Activated T-helper 17 cell treated with anti-CD3 and anti-CD28 coated beads, Interleukin-2, amount 50 U/mL, for 72 hours (primary cell): ENCODE measurements around the gene CRISP2. TPM values are rescaled to one million over a fixed set of nuclear protein-coding genes. Genes with fewer than 3 reads are reported as not detected.
"Not testable (repeated sequence)": the region's sequence is repeated elsewhere in the genome, so short reads cannot be mapped to it uniquely, and the experiment has no call there.

Source experiments
- ATAC-seq: fragments of 150-1000 bp; cut with Tn5 transposase; replicated peaks from 2 replicates; pipeline ENCODE4 v1.10.0; 2021; ENCODE audit warnings: mild to moderate bottlenecking, moderate library complexity
- H3K27ac Mint-ChIP-seq: one replicate; pipeline ENCODE4 v1.8.0; 2022; ENCODE audit warnings: mixed read lengths
- H3K27me3 Mint-ChIP-seq: one replicate; pipeline ENCODE4 v1.8.0; 2022; ENCODE audit warnings: mixed read lengths
- H3K36me3 Mint-ChIP-seq: one replicate; pipeline ENCODE4 v1.8.0; 2022; ENCODE audit warnings: low read depth, mild to moderate bottlenecking, mixed read lengths
- H3K4me1 Mint-ChIP-seq: one replicate; pipeline ENCODE4 v1.8.0; 2022; ENCODE audit warnings: mixed read lengths
- H3K4me3 Mint-ChIP-seq: one replicate; pipeline ENCODE4 v1.8.0; 2022; ENCODE audit warnings: mild to moderate bottlenecking, mixed read lengths
- H3K9me3 Mint-ChIP-seq: one replicate; pipeline ENCODE4 v1.8.0; 2022; ENCODE audit warnings: mixed read lengths
- total RNA-seq, 2 donors: library from RNA; stranded (reverse); gene quantifications; one replicate each; pipeline ENCODE4 v1.2.3, GENCODE V29; 2022

CRISP2 gene
- not detected for total RNA-seq

- no peak within 1 kb of the TSS for H3K27ac Mint-ChIP-seq
- no peak within 1 kb of the TSS for H3K4me3 Mint-ChIP-seq
- H3K36me3 Mint-ChIP-seq: no peaks in the 10 kb centered on the region
- no peaks in the 10 kb centered on the region for H3K4me1 Mint-ChIP-seq
- no peaks in the 10 kb centered on the region for H3K27me3 Mint-ChIP-seq
- ATAC-seq: no peak
- H3K9me3 Mint-ChIP-seq: peaks cover 3% of the 10 kb centered on the region
Measured at GRCh38 chr6:49713346-49713745, at the start of gene CRISP2. Gene CRISP2, minus strand, starts transcription at chr6:49713543. Its CDS starts 4,347 bp downstream, at chr6:49709196.

- no peaks in the 10 kb centered on the region for H3K9me3 Mint-ChIP-seq
- ATAC-seq: no peak
- no peak within 1 kb of the TSS for H3K27ac Mint-ChIP-seq
- H3K4me1 Mint-ChIP-seq: no peaks in the 10 kb centered on the region
- no peaks in the 10 kb centered on the region for H3K36me3 Mint-ChIP-seq
- H3K27me3 Mint-ChIP-seq: no peaks in the 10 kb centered on the region
- no peak within 1 kb of the TSS for H3K4me3 Mint-ChIP-seq
Measured at GRCh38 chr6:49744259-49744658, 30.9 kb upstream of the CRISP2 start, which contains the start of gene CRISP3. Gene CRISP3, minus strand, starts transcription at chr6:49744388. Its CDS starts 21 bp downstream, at chr6:49744367.

- no peak overlapping the region for H3K27ac Mint-ChIP-seq
- no peaks in the 10 kb centered on the region for H3K4me1 Mint-ChIP-seq
- H3K9me3 Mint-ChIP-seq: no peaks in the 10 kb centered on the region
- ATAC-seq: no peak
- H3K27me3 Mint-ChIP-seq: no peaks in the 10 kb centered on the region
- H3K4me3 Mint-ChIP-seq: no peak overlapping the region
- no peaks in the 10 kb centered on the region for H3K36me3 Mint-ChIP-seq
Measured at GRCh38 chr6:49743429-49743828, 30.1 kb upstream of the CRISP2 start.

- H3K27me3 Mint-ChIP-seq: no peaks in the 10 kb centered on the region
- no peaks in the 10 kb centered on the region for H3K36me3 Mint-ChIP-seq
- H3K9me3 Mint-ChIP-seq: no peaks in the 10 kb centered on the region
- H3K4me3 Mint-ChIP-seq: no peak overlapping the region
- H3K4me1 Mint-ChIP-seq: no peaks in the 10 kb centered on the region
- no peak for ATAC-seq
- no peak overlapping the region for H3K27ac Mint-ChIP-seq
Measured at GRCh38 chr6:49739423-49739822, 26.1 kb upstream of the CRISP2 start.

GRCh38 chr6:49736017-49736508 lies 22.7 kb upstream of the CRISP2 start:
- Mint-ChIP-seq H3K27me3 (no peaks in the 10 kb centered on the region), H3K36me3 (no peaks in the 10 kb centered on the region), H3K9me3 (no peaks in the 10 kb centered on the region), H3K27ac (no peak overlapping the region), H3K4me3 (no peak overlapping the region), H3K4me1 (no peaks in the 10 kb centered on the region)
- ATAC-seq: no peak

GRCh38 chr6:49733680-49734079 lies 20.3 kb upstream of the CRISP2 start:
- Mint-ChIP-seq H3K27me3 (no peaks in the 10 kb centered on the region), H3K4me3 (no peak overlapping the region), H3K27ac (no peak overlapping the region), H3K36me3 (no peaks in the 10 kb centered on the region), H3K9me3 (no peaks in the 10 kb centered on the region), H3K4me1 (no peaks in the 10 kb centered on the region)
- ATAC-seq: no peak

GRCh38 chr6:49732781-49733180 lies 19.4 kb upstream of the CRISP2 start:
- ATAC-seq: no peak
- H3K36me3 Mint-ChIP-seq: no peaks in the 10 kb centered on the region
- H3K4me1 Mint-ChIP-seq: no peaks in the 10 kb centered on the region
- H3K27me3 Mint-ChIP-seq: no peaks in the 10 kb centered on the region
- no peaks in the 10 kb centered on the region for H3K9me3 Mint-ChIP-seq
- no peak overlapping the region for H3K4me3 Mint-ChIP-seq
- H3K27ac Mint-ChIP-seq: no peak overlapping the region

GRCh38 chr6:49730251-49730650 lies 16.9 kb upstream of the CRISP2 start:
- H3K27me3 Mint-ChIP-seq: no peaks in the 10 kb centered on the region
- no peak for ATAC-seq

GRCh38 chr6:49723917-49724316 lies 10.6 kb upstream of the CRISP2 start:
- H3K36me3 Mint-ChIP-seq, H3K4me3 Mint-ChIP-seq, ATAC-seq, H3K27me3 Mint-ChIP-seq, H3K4me1 Mint-ChIP-seq, H3K9me3 Mint-ChIP-seq, H3K27ac Mint-ChIP-seq: not testable (repeated sequence)

More at GRCh38 chr6:49730251-49730650, 16.9 kb upstream of the CRISP2 start:
- no peaks in the 10 kb centered on the region for H3K4me1 Mint-ChIP-seq
- no peaks in the 10 kb centered on the region for H3K36me3 Mint-ChIP-seq
- H3K27ac Mint-ChIP-seq: no peak overlapping the region
- peaks cover 9% of the 10 kb centered on the region for H3K9me3 Mint-ChIP-seq
- H3K4me3 Mint-ChIP-seq: no peak overlapping the region

GRCh38 chr6:49721297-49721696 lies 8.0 kb upstream of the CRISP2 start:
- Mint-ChIP-seq H3K4me1 (no peaks in the 10 kb centered on the region), H3K9me3 (peaks cover 5% of the 10 kb centered on the region), H3K4me3 (no peak overlapping the region), H3K27ac (no peak overlapping the region), H3K27me3 (no peaks in the 10 kb centered on the region), H3K36me3 (no peaks in the 10 kb centered on the region)
- ATAC-seq: no peak

- Mint-ChIP-seq H3K27me3 (no peaks in the 10 kb centered on the region), H3K27ac (no peak overlapping the region), H3K36me3 (no peaks in the 10 kb centered on the region), H3K4me3 (no peak overlapping the region), H3K4me1 (no peaks in the 10 kb centered on the region), H3K9me3 (no peaks in the 10 kb centered on the region)
- no peak for ATAC-seq
Measured at GRCh38 chr6:49720372-49720771, 7.0 kb upstream of the CRISP2 start.

GRCh38 chr6:49698478-49698877 lies 14.9 kb downstream of the CRISP2 start:
- Mint-ChIP-seq H3K36me3 (no peaks in the 10 kb centered on the region), H3K27me3 (no peaks in the 10 kb centered on the region), H3K4me1 (no peaks in the 10 kb centered on the region), H3K9me3 (peaks cover 2% of the 10 kb centered on the region), H3K27ac (no peak overlapping the region), H3K4me3 (no peak overlapping the region)
- no peak for ATAC-seq

- Mint-ChIP-seq H3K27me3 (no peaks in the 10 kb centered on the region), H3K36me3 (no peaks in the 10 kb centered on the region), H3K4me3 (no peak overlapping the region), H3K27ac (no peak overlapping the region), H3K9me3 (peaks cover 3% of the 10 kb centered on the region), H3K4me1 (no peaks in the 10 kb centered on the region)
- ATAC-seq: no peak
Measured at GRCh38 chr6:49693512-49693911, 19.8 kb downstream of the CRISP2 start.

GRCh38 chr6:49692534-49692933 lies 20.8 kb downstream of the CRISP2 start:
- Mint-ChIP-seq H3K4me1 (no peaks in the 10 kb centered on the region), H3K4me3 (no peak overlapping the region), H3K36me3 (no peaks in the 10 kb centered on the region), H3K27me3 (no peaks in the 10 kb centered on the region), H3K9me3 (peaks cover 3% of the 10 kb centered on the region), H3K27ac (no peak overlapping the region)
- ATAC-seq: no peak

- Mint-ChIP-seq H3K27me3 (no peaks in the 10 kb centered on the region), H3K4me1 (no peaks in the 10 kb centered on the region), H3K9me3 (peaks cover under 1% of the 10 kb centered on the region), H3K27ac (no peak overlapping the region), H3K4me3 (no peak overlapping the region), H3K36me3 (no peaks in the 10 kb centered on the region)
- no peak for ATAC-seq
Measured at GRCh38 chr6:49676671-49677281, 36.6 kb downstream of the CRISP2 start.

GRCh38 chr6:49675816-49676215 lies 37.5 kb downstream of the CRISP2 start:
- H3K9me3 Mint-ChIP-seq: peaks cover 8% of the 10 kb centered on the region
- no peak overlapping the region for H3K4me3 Mint-ChIP-seq
- no peaks in the 10 kb centered on the region for H3K27me3 Mint-ChIP-seq
- no peak for ATAC-seq
- no peaks in the 10 kb centered on the region for H3K4me1 Mint-ChIP-seq
- H3K27ac Mint-ChIP-seq: no peak overlapping the region
- H3K36me3 Mint-ChIP-seq: no peaks in the 10 kb centered on the region
